ENCODE results near the gene DRAXIN.

Gene DRAXIN

GRCh38 chr1:11712285-11712684 lies 20.8 kb downstream of the DRAXIN start:
- DNase-seq = no peak

DNA sequence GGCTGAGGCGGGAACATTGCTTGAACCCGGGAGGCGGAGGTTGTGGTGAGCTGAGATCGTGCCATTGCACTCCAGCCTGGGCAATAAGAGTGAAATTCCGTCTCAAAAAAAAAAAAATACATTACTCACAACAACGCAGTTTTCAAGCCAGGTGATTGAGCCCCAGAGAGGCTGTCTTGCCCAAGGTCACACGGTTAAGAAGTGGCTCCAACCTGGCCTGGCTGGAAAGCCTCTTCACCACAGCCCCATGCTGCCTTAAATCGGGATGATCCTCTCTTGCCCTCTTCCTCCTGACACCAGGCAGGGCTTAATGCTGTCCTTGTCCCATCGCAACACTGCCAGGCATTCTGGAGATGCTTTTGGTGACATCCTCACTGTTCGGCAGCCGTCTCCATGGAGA lies 21.6 kb downstream of the DRAXIN start:
- DNase-seq = no peak

GRCh38 chr1:11714831-11715575 lies 23.5 kb downstream of the DRAXIN start:
- no peak for DNase-seq

DNA sequence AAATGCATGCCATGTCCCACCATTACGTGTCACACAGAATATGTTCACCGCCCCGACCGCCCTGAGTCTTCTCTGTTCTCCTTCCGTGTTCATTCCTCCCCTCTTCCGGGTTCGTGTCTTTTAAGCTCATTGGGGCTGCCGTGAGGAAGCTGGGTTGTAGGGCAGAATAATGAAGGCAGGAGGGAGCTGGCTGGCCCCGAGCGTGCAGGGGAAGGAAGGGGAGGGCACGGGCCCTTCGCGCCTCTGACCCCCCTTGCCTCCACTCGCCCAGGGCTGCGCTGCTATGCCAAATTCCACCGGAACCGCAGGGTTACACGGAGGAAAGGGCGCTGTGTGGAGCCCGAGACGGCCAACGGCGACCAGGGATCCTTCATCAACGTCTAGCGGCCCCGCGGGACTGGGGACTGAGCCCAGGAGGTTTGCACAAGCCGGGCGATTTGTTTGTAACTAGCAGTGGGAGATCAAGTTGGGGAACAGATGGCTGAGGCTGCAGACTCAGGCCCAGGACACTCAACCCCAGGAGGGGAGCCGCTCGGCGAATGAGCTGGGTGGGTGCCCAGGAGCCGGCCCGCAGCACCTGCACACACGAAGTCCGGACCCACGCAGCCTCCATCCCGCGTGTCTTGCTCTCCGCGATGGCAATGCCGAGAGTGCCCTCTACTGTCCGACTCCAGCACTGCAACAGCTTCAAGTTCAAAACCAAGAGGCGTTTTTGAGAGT lies 28.0 kb downstream of the DRAXIN start:
- DNase-seq = peak; percentile 39

- no peak for DNase-seq
Measured at GRCh38 chr1:11720033-11720376, 28.5 kb downstream of the DRAXIN start.

DNA sequence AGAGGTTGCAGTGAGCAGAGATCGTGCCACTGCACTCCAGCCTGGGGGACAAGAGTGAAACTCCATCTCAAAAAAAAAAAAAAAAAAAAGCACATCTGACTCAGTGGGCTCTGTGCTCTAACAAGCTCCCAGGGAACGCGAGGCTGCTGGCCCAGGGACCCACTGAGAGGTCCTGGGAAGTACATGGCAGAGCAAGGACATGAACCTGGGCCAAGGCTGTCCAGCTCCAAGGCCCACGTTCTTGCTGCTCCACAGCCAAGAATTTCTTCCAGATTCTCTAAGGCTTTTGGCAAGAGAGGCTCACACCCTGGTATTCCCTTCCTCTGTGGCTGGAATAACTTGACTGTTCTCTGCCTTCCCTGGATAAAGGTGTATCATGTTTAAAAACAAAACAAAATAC lies 29.0 kb downstream of the DRAXIN start:
- DNase-seq = no peak

DNA sequence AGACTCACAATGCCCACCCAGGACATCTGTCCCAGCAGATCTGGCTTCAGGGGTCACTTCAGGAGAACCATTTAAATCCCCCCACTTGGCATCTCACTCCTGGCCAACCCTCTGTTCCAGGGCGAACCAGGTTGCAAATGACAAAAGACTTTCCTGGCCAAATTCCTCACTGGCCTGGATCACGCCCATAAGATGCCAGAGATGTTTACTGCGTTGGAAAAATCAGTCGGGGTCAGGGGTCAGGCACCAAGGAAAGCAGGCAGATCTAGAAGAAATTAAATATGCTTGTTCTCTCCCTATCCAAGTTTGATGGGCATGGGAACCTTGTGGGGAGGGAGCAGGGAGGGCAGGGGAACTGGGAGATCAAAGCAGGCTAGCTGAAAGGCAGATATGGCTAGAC lies 29.8 kb downstream of the DRAXIN start:
- no peak for DNase-seq

- DNase-seq = no peak
Measured at GRCh38 chr1:11722538-11722937, 31.0 kb downstream of the DRAXIN start.

DNA sequence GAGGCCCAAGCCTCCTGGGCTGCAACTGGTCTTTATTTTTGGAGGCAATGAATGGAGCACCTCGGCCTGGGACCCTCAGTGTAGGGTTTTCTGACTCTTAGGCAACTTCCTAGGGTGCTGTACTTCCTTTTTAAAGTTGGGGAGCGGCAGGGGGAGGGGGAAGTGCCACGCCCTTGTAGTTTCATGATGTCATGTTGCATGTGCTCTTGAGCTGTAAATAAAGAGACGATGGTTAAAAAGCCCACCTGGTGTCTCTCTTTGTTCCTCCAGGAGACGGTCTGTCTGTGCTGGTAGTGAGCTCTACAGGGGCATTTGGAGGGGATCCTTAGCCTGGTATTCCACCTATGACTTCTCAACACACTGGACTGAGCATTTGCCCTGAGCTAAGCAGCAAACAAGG lies 34.1 kb downstream of the DRAXIN start:
- no peak for DNase-seq

GRCh38 chr1:11727119-11727518 lies 35.6 kb downstream of the DRAXIN start:
- no peak for DNase-seq

DNA sequence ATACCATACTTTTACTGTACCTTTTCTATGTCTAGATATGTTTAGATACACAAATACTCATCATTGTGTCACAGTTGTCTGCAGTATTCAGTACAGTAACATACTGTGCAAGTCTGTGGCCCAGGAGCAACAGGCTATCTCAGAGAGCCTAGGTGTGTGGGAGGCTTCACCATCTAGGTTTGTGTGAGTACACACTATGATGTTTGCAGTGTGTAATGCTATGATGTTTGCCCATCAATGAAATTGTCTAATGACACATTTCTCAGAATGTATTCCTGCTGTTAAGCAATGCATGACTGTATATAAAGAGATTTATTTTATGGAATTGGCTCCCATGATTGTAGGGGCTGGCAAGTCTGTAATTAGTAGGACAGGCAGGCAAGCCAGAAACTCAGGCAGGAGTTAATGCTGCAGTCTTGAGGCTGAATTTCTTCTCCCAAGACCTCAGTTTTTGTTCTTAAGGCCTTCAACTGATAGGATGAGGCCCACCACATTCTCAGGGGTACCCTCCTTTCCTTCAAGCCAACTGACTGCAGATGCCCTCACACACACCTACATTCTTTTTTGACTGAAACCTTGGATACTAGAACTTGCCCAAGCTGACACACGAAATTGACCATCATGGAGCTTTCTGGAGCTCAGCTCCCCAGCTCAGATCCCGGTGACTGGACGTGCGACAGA lies 36.8 kb downstream of the DRAXIN start:
- no peak for DNase-seq

GRCh38 chr1:11729155-11729497 lies 37.6 kb downstream of the DRAXIN start:
- DNase-seq = no peak

DNA sequence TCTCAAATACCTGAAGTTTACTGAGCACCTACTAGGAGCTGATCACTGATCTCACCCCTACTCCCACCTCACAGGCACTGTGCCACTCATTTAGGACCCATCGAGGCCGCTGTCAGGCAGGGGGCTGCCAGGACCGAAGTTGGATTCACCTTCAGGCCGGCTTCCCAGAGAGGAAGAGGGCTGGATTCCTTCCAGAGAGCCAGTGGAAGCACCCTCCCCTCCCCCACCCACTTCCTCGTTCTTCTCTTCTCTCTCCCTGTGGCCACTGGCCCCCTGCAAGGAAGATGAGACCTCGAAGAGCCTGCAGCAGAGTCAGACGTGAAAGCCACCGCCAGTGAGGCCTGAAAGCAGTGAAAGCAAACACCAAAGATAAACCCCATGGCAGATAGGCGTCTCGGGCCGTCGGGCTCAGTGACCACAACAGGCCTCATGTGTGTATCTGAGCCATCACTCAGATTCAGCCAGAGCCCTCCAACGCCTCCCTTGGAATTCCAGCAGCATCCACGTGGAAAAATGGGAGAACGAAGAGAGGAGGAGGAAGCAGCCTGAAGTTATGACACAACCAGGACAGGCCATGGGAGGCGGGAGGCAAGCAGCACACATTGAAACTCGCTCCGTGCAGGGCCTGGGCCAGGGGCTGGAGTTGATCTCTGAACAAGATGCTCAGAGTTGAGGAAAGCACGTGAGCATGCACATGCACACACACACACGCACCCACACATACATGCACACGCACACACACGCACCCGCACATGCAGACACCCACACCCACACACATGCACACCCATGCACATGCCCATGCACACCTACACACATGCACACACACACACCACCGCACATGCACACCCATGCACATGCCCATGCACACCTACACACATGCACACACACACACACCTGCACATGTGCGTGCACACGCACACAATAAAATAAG lies 38.3 kb downstream of the DRAXIN start:
- DNase-seq = no peak

DNA sequence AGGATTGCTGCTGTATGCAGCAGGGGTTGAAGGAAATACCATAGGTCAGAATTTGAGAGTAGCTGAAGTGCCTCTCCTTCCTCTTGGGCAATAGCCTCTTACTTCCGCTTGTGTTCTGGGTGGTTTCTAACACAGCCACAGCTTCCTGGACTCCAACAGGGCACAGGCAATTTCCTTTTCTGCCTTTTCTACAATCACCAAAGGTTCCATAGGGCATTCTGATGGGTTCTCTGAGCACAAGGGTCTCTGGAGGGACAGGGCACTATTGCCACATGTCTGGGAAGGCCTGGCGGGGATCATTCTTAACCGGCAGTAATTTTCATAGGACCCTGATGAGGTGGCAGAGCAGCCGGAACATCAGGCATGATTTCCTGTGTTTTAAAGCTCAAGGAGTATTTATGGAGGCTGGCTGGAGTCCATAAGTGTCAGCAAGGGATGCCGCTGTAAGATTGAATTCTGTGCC lies 39.0 kb downstream of the DRAXIN start:
- DNase-seq = no peak

DNA sequence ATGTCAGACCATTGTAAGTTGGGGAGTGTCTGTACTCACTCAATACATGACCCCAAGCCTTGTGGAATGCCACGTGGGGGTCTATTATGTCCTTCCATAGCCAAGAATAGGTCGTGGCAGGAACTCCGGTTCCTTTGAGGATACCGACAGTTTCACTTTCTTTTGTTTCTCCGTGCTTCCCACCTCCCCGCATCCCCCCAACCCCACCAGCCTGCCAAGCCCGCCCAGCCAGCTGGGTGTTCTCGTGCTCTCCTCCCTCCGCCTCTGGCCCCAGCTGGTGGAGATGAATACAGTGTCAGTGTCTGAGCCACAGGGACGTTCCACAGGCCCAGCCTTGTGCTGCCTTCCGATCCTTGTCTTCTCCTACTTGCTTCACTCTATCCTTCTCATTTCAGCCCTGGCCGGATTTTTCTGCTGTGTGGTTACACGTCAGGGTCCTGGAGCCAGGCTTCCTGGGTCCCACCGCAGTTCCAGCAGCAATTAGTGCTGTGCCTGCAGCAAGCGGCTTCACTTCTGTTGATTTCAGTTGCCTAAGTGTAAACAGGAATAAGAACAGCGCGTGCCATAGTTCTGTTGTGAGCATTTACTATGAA lies 40.3 kb downstream of the DRAXIN start:
- DNase-seq = peak; percentile 61

DNA sequence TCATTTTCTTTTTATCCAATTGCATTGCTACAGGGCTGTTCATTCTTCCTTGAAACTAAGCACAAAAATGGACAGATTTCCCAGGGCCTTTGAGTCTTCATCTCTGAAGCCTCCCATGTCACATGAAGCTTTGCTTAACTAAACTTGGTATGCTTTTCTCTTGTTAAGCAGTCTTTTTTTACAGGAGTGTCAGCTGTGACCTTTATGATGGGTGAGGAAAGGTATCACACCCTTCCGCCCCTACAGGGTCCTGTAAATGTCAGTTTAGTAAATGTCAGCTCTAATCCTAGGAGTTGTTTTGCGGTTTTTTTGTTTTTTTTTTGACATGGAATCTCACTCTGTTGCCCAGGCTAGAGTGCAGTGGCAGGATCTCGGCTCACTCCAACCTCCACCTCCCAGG lies 41.8 kb downstream of the DRAXIN start:
- no peak for DNase-seq

DNA sequence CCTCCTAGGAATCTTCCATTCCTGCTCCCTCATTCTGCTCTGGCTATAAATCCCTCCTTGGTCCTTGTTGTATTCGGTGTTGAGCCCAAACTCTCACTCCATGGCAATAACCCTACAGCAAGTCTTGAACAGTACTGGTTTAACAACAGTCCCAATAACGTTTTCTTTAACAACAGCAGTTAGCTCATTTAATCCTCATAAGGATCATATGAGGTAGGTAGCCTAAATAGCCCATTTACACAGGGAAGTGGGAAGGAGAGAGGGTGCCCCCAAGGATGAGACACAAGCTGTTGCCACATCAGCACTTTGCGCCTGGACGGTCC lies 44.0 kb downstream of the DRAXIN start:
- DNase-seq = no peak

DNA sequence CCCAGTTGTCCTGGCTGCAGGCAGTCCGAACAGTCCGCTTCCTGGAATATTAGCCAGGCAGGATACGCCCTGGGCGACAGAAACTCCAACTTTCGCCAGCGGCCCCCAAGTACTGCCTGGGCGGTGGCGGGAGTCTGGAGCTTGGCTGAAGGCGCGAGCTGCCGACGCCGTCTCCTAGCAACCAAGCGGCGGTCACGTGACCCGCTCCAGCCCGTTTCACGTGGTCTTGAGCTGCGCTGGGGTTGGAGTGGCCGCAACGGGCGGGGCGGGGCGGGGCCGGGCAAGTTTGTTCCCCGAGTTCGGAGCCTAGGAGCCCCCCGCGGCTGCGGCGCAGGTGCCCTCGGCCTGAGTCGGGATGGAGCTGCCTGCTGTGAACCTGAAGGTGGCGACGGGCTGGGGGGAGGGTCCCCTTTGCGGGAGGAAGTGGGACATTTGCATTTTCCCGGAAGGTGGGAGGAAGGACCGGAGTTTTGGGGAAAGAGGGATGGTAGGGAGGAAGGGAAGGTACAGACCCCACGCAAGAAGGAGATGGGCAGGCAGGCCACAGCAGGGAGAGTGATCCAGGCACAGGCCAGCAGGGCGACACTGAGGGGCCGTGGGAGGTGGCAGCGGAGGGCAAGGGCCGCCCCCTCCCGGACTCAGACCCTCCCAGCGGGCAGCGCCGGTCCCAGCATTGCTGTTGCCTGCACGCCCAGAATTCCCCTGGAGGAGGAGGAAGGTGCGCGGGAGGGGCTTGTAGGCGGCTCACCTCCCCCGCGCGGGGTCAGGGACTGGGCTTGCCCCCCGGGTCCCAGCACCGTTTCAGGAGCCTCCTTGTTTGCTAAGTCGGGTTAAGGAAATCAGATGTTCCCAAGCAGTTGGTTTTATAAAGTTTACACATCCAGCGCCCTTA lies 44.6 kb downstream of the DRAXIN start, which contains the start of gene AGTRAP:
AGTRAP (plus strand) TSS at position 283 of the 892 bp plus-strand sequence; CDS start at position 356, 73 bp downstream.
- peak; percentile 88 for DNase-seq

- DNase-seq = peak; percentile 66
Measured at GRCh38 chr1:11736746-11737639, 45.5 kb downstream of the DRAXIN start.

- DNase-seq = no peak
Measured at GRCh38 chr1:11738096-11738495, 46.6 kb downstream of the DRAXIN start.
